ENCODE data around the gene SLC3A2. TPM values are rescaled to one million over a fixed set of nuclear protein-coding genes. Genes with fewer than 3 reads are reported as not detected.

Gene SLC3A2
- total RNA-seq, 1 experiment from 2014 or later = 334 TPM

GRCh38 chr11:62925745-62926679, 45.3 kb downstream of the SLC3A2 start:
- CTCF ChIA-PET = interaction anchor here (0.6 to 14.1 kb wide), 9 partner anchors 9 to 1104 kb away, joined by 3 to 268 read pairs (median 4); no protein-coding TSS in a partner anchor
- peak overlapping the region; percentile 87 for H3K4me3 Mint-ChIP-seq
- H3K27ac Mint-ChIP-seq = no peak overlapping the region
- peaks cover 38% of the 10 kb centered on the region for H3K4me1 Mint-ChIP-seq
- ATAC-seq = peak; percentile 2; the same call in 1 of the 2 replicates
- DNase-seq (ENCODE audit: low spot score) = peak; percentile 42
- no peaks in the 10 kb centered on the region for H3K36me3 Mint-ChIP-seq
- POLR2A ChIA-PET = interaction anchor here (0.6 to 0.8 kb wide), 2 partner anchors 20 to 1096 kb away, joined by 3 to 4 read pairs; no protein-coding TSS in a partner anchor
- no peaks in the 10 kb centered on the region for H3K9me3 Mint-ChIP-seq
- peaks cover 83% of the 10 kb centered on the region for H3K27me3 Mint-ChIP-seq (ENCODE audit: low read depth)
- TF ChIP-seq, protein P1, sequence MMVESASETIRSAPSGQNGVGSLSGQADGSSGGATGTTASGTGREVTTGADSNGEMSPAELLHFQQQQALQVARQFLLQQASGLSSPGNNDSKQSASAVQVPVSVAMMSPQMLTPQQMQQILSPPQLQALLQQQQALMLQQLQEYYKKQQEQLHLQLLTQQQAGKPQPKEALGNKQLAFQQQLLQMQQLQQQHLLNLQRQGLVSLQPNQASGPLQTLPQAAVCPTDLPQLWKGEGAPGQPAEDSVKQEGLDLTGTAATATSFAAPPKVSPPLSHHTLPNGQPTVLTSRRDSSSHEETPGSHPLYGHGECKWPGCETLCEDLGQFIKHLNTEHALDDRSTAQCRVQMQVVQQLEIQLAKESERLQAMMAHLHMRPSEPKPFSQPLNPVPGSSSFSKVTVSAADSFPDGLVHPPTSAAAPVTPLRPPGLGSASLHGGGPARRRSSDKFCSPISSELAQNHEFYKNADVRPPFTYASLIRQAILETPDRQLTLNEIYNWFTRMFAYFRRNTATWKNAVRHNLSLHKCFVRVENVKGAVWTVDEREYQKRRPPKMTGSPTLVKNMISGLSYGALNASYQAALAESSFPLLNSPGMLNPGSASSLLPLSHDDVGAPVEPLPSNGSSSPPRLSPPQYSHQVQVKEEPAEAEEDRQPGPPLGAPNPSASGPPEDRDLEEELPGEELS (CRISPR knock-in tag; IDR thresholded peaks at IDR 0.05) = 0 out of 2 replicates have a peak, but pooled peaks have one; percentile 35
- TF ChIP-seq HMGA2 (CRISPR knock-in tag; IDR thresholded peaks at IDR 0.05) (no peak), TCF7 (CRISPR knock-in tag; IDR thresholded peaks at IDR 0.05; ENCODE audit: low read depth) (0 out of 2 replicates have a peak, but pooled peaks have one; percentile 25), ZNF423 (CRISPR knock-in tag; IDR thresholded peaks at IDR 0.05) (peak; percentile 53; the same call in 1 of the 2 replicates), ZBTB21 (CRISPR knock-in tag; IDR thresholded peaks at IDR 0.05; ENCODE audit: borderline replicate concordance) (no peak), KAT7 (CRISPR knock-in tag; IDR thresholded peaks at IDR 0.05; ENCODE audit: borderline replicate concordance) (0 out of 2 replicates have a peak, but pooled peaks have one; percentile 44), GABPB1 (CRISPR knock-in tag; IDR thresholded peaks at IDR 0.05) (no peak), FOXK1 (CRISPR knock-in tag; IDR thresholded peaks at IDR 0.05) (no peak), MYBL2 (CRISPR knock-in tag; IDR thresholded peaks at IDR 0.05) (0 out of 2 replicates have a peak, but pooled peaks have one; percentile 30), NFATC4 (CRISPR knock-in tag; IDR thresholded peaks at IDR 0.05) (no peak), ZBTB43 (CRISPR knock-in tag; IDR thresholded peaks at IDR 0.05) (0 out of 2 replicates have a peak, but pooled peaks have one; percentile 60), ZNF138 (CRISPR knock-in tag; conservative IDR thresholded peaks at IDR 0.05) (no peak), ESRRA (CRISPR knock-in tag; IDR thresholded peaks at IDR 0.05; ENCODE audit: borderline replicate concordance) (peak; percentile 61; the same call in 1 of the 2 replicates), TP53 (CRISPR knock-in tag; IDR thresholded peaks at IDR 0.05) (peak; percentile 20; the same call in 1 of the 2 replicates), FOXP1 (CRISPR knock-in tag; IDR thresholded peaks at IDR 0.05; ENCODE audit: borderline replicate concordance) (0 out of 2 replicates have a peak, but pooled peaks have one; percentile 11), E2F1 (CRISPR knock-in tag; IDR thresholded peaks at IDR 0.05) (no peak)
- TF ChIP-seq, protein P2, sequence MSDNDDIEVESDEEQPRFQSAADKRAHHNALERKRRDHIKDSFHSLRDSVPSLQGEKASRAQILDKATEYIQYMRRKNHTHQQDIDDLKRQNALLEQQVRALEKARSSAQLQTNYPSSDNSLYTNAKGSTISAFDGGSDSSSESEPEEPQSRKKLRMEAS (CRISPR knock-in tag; IDR thresholded peaks at IDR 0.05) = peak; percentile 58
- TF ChIP-seq, protein P3, sequence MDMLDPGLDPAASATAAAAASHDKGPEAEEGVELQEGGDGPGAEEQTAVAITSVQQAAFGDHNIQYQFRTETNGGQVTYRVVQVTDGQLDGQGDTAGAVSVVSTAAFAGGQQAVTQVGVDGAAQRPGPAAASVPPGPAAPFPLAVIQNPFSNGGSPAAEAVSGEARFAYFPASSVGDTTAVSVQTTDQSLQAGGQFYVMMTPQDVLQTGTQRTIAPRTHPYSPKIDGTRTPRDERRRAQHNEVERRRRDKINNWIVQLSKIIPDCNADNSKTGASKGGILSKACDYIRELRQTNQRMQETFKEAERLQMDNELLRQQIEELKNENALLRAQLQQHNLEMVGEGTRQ (CRISPR knock-in tag; IDR thresholded peaks at IDR 0.05) = 0 out of 2 replicates have a peak, but pooled peaks have one; percentile 6
- TF ChIP-seq, protein P4, sequence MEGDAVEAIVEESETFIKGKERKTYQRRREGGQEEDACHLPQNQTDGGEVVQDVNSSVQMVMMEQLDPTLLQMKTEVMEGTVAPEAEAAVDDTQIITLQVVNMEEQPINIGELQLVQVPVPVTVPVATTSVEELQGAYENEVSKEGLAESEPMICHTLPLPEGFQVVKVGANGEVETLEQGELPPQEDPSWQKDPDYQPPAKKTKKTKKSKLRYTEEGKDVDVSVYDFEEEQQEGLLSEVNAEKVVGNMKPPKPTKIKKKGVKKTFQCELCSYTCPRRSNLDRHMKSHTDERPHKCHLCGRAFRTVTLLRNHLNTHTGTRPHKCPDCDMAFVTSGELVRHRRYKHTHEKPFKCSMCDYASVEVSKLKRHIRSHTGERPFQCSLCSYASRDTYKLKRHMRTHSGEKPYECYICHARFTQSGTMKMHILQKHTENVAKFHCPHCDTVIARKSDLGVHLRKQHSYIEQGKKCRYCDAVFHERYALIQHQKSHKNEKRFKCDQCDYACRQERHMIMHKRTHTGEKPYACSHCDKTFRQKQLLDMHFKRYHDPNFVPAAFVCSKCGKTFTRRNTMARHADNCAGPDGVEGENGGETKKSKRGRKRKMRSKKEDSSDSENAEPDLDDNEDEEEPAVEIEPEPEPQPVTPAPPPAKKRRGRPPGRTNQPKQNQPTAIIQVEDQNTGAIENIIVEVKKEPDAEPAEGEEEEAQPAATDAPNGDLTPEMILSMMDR (IDR thresholded peaks at IDR 0.05) = no peak
- TF ChIP-seq, protein P5, sequence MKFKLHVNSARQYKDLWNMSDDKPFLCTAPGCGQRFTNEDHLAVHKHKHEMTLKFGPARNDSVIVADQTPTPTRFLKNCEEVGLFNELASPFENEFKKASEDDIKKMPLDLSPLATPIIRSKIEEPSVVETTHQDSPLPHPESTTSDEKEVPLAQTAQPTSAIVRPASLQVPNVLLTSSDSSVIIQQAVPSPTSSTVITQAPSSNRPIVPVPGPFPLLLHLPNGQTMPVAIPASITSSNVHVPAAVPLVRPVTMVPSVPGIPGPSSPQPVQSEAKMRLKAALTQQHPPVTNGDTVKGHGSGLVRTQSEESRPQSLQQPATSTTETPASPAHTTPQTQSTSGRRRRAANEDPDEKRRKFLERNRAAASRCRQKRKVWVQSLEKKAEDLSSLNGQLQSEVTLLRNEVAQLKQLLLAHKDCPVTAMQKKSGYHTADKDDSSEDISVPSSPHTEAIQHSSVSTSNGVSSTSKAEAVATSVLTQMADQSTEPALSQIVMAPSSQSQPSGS (CRISPR knock-in tag; IDR thresholded peaks at IDR 0.05; ENCODE audit: borderline replicate concordance, low read depth) = no peak
- TF ChIP-seq, protein P6, sequence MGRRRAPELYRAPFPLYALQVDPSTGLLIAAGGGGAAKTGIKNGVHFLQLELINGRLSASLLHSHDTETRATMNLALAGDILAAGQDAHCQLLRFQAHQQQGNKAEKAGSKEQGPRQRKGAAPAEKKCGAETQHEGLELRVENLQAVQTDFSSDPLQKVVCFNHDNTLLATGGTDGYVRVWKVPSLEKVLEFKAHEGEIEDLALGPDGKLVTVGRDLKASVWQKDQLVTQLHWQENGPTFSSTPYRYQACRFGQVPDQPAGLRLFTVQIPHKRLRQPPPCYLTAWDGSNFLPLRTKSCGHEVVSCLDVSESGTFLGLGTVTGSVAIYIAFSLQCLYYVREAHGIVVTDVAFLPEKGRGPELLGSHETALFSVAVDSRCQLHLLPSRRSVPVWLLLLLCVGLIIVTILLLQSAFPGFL (CRISPR knock-in tag; IDR thresholded peaks at IDR 0.05; ENCODE audit: borderline replicate concordance) = no peak
